WTC11 (cell line): Measurements from ENCODE around the gene DNAH1. TPM values are rescaled to one million over a fixed set of nuclear protein-coding genes. Genes with fewer than 3 reads are reported as not detected.

ENCODE experiments used
- ATAC-seq: fragments of 200-7000 bp; cut with Tn5 transposase; 2 replicates; pipeline ENCODE4 v1.10.0; 2021; ENCODE audit warnings: mild to moderate bottlenecking, moderate library complexity
- CTCF ChIA-PET: fragments of 300-600 bp; sonication (Branson Sonifier 250); formaldehyde crosslinking; loops from one replicate; lab custom pipeline; 2021; ENCODE audit warnings: antibody characterized with exemption; lab: Charles Lee
- POLR2A ChIA-PET: fragments of 350-600 bp; sonication (Branson Sonifier 250); formaldehyde crosslinking; loops from one replicate; lab custom pipeline; 2021; ENCODE audit warnings: antibody characterized with exemption; lab: Charles Lee
- DNase-seq: peaks from one replicate; pipeline ENCODE4 v3.0.0; 2021; ENCODE audit warnings: low spot score
- H3K27ac Mint-ChIP-seq: 2 replicates; pipeline ENCODE4 v1.8.0; 2021; ENCODE audit warnings: mixed read lengths
- H3K27me3 Mint-ChIP-seq: 2 replicates; pipeline ENCODE4 v1.8.0; 2021; ENCODE audit warnings: low read depth, mild to moderate bottlenecking, moderate library complexity, mixed read lengths
- H3K36me3 Mint-ChIP-seq: 2 replicates; pipeline ENCODE4 v1.8.0; 2021; ENCODE audit warnings: mixed read lengths
- H3K4me1 Mint-ChIP-seq: 2 replicates; pipeline ENCODE4 v1.8.0; 2022; ENCODE audit warnings: mixed read lengths
- H3K4me3 Mint-ChIP-seq: 2 replicates; pipeline ENCODE4 v1.8.0; 2021; ENCODE audit warnings: mild to moderate bottlenecking, moderate library complexity, mixed read lengths
- H3K9me3 Mint-ChIP-seq: 2 replicates; pipeline ENCODE4 v1.8.0; 2021; ENCODE audit warnings: mixed read lengths
- CREB1 ChIP-seq: sonication (generic); formaldehyde crosslinking; IDR thresholded peaks from 2 replicates; pipeline ENCODE4 v1.8.0; 2023; ENCODE audit warnings: mild to moderate bottlenecking, missing genetic modification reagents
- GRHL2 ChIP-seq: fragments of 250-450 bp; sonication (Bioruptor Pico); IDR thresholded peaks from 2 replicates; pipeline ENCODE4 v1.8.0; 2022; ENCODE audit warnings: mild to moderate bottlenecking, moderate library complexity; ENCODE audit not compliant: insufficient replicate concordance, severe bottlenecking
- NFATC4 ChIP-seq: fragments of 250-450 bp; sonication (Bioruptor Pico); IDR thresholded peaks from 2 replicates; pipeline ENCODE4 v1.9.0; 2021; ENCODE audit warnings: mild to moderate bottlenecking
- NR3C1 ChIP-seq: sonication (generic); formaldehyde crosslinking; conservative IDR thresholded peaks from 2 replicates; pipeline ENCODE4 v1.8.1; 2023; ENCODE audit warnings: low read depth, mild to moderate bottlenecking, missing genetic modification reagents
- SOX15 ChIP-seq: fragments of 250-450 bp; sonication (Bioruptor Pico); IDR thresholded peaks from 2 replicates; pipeline ENCODE4 v1.9.0; 2021; ENCODE audit warnings: mild to moderate bottlenecking
- ZNF232 ChIP-seq: sonication (generic); formaldehyde crosslinking; IDR thresholded peaks from 2 replicates; pipeline ENCODE4 v1.8.0; 2022; ENCODE audit warnings: mild to moderate bottlenecking, missing genetic modification reagents
- ZNF263 ChIP-seq: sonication (generic); formaldehyde crosslinking; IDR thresholded peaks from 2 replicates; pipeline ENCODE4 v1.8.1; 2022; ENCODE audit warnings: low read depth, mild to moderate bottlenecking, moderate library complexity, missing genetic modification reagents
- ZNF317 ChIP-seq: sonication (generic); formaldehyde crosslinking; IDR thresholded peaks from 2 replicates; pipeline ENCODE4 v1.8.1; 2023; ENCODE audit warnings: low read depth, mild to moderate bottlenecking, moderate library complexity, missing genetic modification reagents, borderline replicate concordance
- ZNF671 ChIP-seq: fragments of 250-450 bp; sonication (Bioruptor Pico); IDR thresholded peaks from 2 replicates; pipeline ENCODE4 v1.8.0; 2021; ENCODE audit warnings: mild to moderate bottlenecking
- total RNA-seq: library from RNA; stranded (reverse); gene quantifications from 3 replicates; pipeline ENCODE4 v1.2.3, GENCODE V29; 2021
- TF ChIP-seq, protein P1 (sequence below): sonication (generic); formaldehyde crosslinking; conservative IDR thresholded peaks from 2 replicates; pipeline ENCODE4 v1.8.1; 2023; ENCODE audit warnings: mild to moderate bottlenecking, low read depth, missing genetic modification reagents, moderate library complexity
- TF ChIP-seq, protein P2 (sequence below): sonication (generic); formaldehyde crosslinking; IDR thresholded peaks from 2 replicates; pipeline ENCODE4 v1.8.1; 2023; ENCODE audit warnings: mild to moderate bottlenecking, moderate library complexity, missing genetic modification reagents
- TF ChIP-seq, protein P3 (sequence below): sonication (generic); formaldehyde crosslinking; IDR thresholded peaks from 2 replicates; pipeline ENCODE4 v1.8.1; 2022; ENCODE audit warnings: mild to moderate bottlenecking, missing genetic modification reagents, moderate library complexity, borderline replicate concordance
- TF ChIP-seq, protein P4 (sequence below): sonication (generic); formaldehyde crosslinking; IDR thresholded peaks from 2 replicates; pipeline ENCODE4 v1.8.1; 2023; ENCODE audit warnings: mild to moderate bottlenecking, missing genetic modification reagents, borderline replicate concordance
- TF ChIP-seq, protein P5 (sequence below): sonication (generic); formaldehyde crosslinking; IDR thresholded peaks from 2 replicates; pipeline ENCODE4 v1.8.0; 2022; ENCODE audit warnings: mild to moderate bottlenecking, missing genetic modification reagents
- TF ChIP-seq, protein P6 (sequence below): sonication (generic); formaldehyde crosslinking; IDR thresholded peaks from 2 replicates; pipeline ENCODE4 v1.8.0; 2023; ENCODE audit warnings: missing genetic modification reagents

Gene DNAH1
- total RNA-seq, 1 experiment from 2014 or later: 1.5 TPM

DNA sequence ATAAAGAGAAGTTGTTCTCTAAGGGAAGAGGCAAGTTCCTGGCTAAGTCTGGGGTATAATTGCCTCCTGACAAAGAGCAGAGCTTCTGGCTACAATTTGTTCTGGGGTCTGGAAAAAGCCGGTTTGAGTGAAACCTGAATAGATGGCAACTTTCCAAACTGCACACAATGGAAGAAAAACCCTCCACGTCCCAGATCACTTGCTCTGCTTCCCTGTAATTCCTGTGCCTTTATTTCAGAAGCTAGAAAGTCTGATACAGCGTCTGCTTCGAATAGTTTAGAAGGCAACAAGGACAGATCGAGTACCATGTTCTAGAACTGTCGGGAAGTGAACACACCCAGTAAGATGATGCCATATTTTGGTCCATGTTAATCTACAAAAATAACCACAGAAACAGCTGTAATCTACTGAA, 36.1 kb upstream of the DNAH1 start:
- no peak for DNase-seq
- Mint-ChIP-seq H3K4me1 (peaks cover 26% of the 10 kb centered on the region), H3K27me3 (no peaks in the 10 kb centered on the region), H3K36me3 (peaks cover 9% of the 10 kb centered on the region), H3K4me3 (0 out of 2 replicates have a peak overlapping the region, but pooled peaks have one; percentile 94), H3K27ac (peak overlapping the region; percentile 63; the same call in 1 of the 2 replicates), H3K9me3 (no peaks in the 10 kb centered on the region)
- CTCF ChIA-PET: interaction anchor here (0.6 to 5.0 kb wide), 5 partner anchors 10 to 59 kb away, joined by 3 to 41 read pairs (median 8); no protein-coding TSS in a partner anchor
- no peak for ATAC-seq
- POLR2A ChIA-PET: no interaction called here
- TF ChIP-seq, protein P1, sequence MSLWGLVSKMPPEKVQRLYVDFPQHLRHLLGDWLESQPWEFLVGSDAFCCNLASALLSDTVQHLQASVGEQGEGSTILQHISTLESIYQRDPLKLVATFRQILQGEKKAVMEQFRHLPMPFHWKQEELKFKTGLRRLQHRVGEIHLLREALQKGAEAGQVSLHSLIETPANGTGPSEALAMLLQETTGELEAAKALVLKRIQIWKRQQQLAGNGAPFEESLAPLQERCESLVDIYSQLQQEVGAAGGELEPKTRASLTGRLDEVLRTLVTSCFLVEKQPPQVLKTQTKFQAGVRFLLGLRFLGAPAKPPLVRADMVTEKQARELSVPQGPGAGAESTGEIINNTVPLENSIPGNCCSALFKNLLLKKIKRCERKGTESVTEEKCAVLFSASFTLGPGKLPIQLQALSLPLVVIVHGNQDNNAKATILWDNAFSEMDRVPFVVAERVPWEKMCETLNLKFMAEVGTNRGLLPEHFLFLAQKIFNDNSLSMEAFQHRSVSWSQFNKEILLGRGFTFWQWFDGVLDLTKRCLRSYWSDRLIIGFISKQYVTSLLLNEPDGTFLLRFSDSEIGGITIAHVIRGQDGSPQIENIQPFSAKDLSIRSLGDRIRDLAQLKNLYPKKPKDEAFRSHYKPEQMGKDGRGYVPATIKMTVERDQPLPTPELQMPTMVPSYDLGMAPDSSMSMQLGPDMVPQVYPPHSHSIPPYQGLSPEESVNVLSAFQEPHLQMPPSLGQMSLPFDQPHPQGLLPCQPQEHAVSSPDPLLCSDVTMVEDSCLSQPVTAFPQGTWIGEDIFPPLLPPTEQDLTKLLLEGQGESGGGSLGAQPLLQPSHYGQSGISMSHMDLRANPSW (CRISPR knock-in tag): no peak
- TF ChIP-seq, protein P2, sequence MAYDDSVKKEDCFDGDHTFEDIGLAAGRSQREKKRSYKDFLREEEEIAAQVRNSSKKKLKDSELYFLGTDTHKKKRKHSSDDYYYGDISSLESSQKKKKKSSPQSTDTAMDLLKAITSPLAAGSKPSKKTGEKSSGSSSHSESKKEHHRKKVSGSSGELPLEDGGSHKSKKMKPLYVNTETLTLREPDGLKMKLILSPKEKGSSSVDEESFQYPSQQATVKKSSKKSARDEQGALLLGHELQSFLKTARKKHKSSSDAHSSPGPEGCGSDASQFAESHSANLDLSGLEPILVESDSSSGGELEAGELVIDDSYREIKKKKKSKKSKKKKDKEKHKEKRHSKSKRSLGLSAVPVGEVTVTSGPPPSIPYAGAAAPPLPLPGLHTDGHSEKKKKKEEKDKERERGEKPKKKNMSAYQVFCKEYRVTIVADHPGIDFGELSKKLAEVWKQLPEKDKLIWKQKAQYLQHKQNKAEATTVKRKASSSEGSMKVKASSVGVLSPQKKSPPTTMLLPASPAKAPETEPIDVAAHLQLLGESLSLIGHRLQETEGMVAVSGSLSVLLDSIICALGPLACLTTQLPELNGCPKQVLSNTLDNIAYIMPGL (CRISPR knock-in tag): no peak
- no peak for TF ChIP-seq ZNF263
- no peak for TF ChIP-seq ZNF317 (CRISPR knock-in tag)
- TF ChIP-seq, protein P3, sequence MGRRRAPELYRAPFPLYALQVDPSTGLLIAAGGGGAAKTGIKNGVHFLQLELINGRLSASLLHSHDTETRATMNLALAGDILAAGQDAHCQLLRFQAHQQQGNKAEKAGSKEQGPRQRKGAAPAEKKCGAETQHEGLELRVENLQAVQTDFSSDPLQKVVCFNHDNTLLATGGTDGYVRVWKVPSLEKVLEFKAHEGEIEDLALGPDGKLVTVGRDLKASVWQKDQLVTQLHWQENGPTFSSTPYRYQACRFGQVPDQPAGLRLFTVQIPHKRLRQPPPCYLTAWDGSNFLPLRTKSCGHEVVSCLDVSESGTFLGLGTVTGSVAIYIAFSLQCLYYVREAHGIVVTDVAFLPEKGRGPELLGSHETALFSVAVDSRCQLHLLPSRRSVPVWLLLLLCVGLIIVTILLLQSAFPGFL: no peak
- no peak for TF ChIP-seq SOX15 (CRISPR knock-in tag)
- TF ChIP-seq, protein P4, sequence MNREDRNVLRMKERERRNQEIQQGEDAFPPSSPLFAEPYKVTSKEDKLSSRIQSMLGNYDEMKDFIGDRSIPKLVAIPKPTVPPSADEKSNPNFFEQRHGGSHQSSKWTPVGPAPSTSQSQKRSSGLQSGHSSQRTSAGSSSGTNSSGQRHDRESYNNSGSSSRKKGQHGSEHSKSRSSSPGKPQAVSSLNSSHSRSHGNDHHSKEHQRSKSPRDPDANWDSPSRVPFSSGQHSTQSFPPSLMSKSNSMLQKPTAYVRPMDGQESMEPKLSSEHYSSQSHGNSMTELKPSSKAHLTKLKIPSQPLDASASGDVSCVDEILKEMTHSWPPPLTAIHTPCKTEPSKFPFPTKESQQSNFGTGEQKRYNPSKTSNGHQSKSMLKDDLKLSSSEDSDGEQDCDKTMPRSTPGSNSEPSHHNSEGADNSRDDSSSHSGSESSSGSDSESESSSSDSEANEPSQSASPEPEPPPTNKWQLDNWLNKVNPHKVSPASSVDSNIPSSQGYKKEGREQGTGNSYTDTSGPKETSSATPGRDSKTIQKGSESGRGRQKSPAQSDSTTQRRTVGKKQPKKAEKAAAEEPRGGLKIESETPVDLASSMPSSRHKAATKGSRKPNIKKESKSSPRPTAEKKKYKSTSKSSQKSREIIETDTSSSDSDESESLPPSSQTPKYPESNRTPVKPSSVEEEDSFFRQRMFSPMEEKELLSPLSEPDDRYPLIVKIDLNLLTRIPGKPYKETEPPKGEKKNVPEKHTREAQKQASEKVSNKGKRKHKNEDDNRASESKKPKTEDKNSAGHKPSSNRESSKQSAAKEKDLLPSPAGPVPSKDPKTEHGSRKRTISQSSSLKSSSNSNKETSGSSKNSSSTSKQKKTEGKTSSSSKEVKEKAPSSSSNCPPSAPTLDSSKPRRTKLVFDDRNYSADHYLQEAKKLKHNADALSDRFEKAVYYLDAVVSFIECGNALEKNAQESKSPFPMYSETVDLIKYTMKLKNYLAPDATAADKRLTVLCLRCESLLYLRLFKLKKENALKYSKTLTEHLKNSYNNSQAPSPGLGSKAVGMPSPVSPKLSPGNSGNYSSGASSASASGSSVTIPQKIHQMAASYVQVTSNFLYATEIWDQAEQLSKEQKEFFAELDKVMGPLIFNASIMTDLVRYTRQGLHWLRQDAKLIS: no peak
- no peak for TF ChIP-seq NR3C1 (CRISPR knock-in tag)
- no peak for TF ChIP-seq ZNF671 (CRISPR knock-in tag)
- no peak for TF ChIP-seq NFATC4 (CRISPR knock-in tag)
- no peak for TF ChIP-seq CREB1 (CRISPR knock-in tag)
- TF ChIP-seq, protein P5, sequence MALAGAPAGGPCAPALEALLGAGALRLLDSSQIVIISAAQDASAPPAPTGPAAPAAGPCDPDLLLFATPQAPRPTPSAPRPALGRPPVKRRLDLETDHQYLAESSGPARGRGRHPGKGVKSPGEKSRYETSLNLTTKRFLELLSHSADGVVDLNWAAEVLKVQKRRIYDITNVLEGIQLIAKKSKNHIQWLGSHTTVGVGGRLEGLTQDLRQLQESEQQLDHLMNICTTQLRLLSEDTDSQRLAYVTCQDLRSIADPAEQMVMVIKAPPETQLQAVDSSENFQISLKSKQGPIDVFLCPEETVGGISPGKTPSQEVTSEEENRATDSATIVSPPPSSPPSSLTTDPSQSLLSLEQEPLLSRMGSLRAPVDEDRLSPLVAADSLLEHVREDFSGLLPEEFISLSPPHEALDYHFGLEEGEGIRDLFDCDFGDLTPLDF (CRISPR knock-in tag): no peak
- TF ChIP-seq, protein P6, sequence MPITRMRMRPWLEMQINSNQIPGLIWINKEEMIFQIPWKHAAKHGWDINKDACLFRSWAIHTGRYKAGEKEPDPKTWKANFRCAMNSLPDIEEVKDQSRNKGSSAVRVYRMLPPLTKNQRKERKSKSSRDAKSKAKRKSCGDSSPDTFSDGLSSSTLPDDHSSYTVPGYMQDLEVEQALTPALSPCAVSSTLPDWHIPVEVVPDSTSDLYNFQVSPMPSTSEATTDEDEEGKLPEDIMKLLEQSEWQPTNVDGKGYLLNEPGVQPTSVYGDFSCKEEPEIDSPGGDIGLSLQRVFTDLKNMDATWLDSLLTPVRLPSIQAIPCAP (CRISPR knock-in tag): no peak
- no peak for TF ChIP-seq ZNF232
- TF ChIP-seq GRHL2 (CRISPR knock-in tag): no peak
